Gastrocnemius medialis (tissue), 4 donors: ENCODE measurements around the gene KRT38. TPM values are rescaled to one million over a fixed set of nuclear protein-coding genes. Genes with fewer than 3 reads are reported as not detected.

Experiments
- ATAC-seq, 2 donors: fragments of 150-250 bp; one replicate each; pipeline ENCODE4 v1.9.1; 2016
- DNase-seq, 2 donors: peaks; one replicate each; pipeline ENCODE4 v3.0.0-alpha.2; 2019
- H3K27ac ChIP-seq, 4 donors: fragments of 200-600 bp; sonication (generic); 1 replicate in 1 of 4; 2 replicates in 3 of 4; pipeline ENCODE4 v1.5.1; 2016 to 2018; ENCODE audit warnings: mild to moderate bottlenecking in 2 of 4, moderate library complexity in 1 of 4
- H3K27me3 ChIP-seq, 3 donors: fragments of 200-600 bp; sonication (generic) in 2 of 3; 1 replicate in 1 of 3; 2 replicates in 2 of 3; pipeline versions ENCODE4 v1.5.1 to v1.6.0; 2016 to 2019; ENCODE audit warnings: mild to moderate bottlenecking in 1 of 3, moderate library complexity in 1 of 3
- H3K36me3 ChIP-seq, 2 donors: fragments of 200-600 bp; sonication (generic) in 1 of 2; one replicate each; pipeline ENCODE4 v1.5.1; 2017 to 2018
- H3K4me1 ChIP-seq, 2 donors: fragments of 200-600 bp; sonication (generic) in 1 of 2; one replicate each; pipeline ENCODE4 v1.5.1; 2016 to 2017; ENCODE audit warnings: mild to moderate bottlenecking in 2 of 2
- H3K4me3 ChIP-seq, 4 donors: fragments of 200-600 bp; sonication (generic) in 3 of 4; 1 replicate in 1 of 4; 2 replicates in 3 of 4; pipeline ENCODE4 v1.5.1; 2016 to 2019; ENCODE audit warnings: mild to moderate bottlenecking in 2 of 4
- H3K9me3 ChIP-seq, 3 donors: fragments of 200-600 bp; sonication (generic) in 2 of 3; 1 replicate in 1 of 3; 2 replicates in 2 of 3; pipeline ENCODE4 v1.5.1; 2016 to 2019
- POLR2A ChIP-seq, 2 donors: fragments of 450-650 bp; IDR thresholded peaks; one replicate each; pipeline ENCODE4 v1.6.1; 2017; ENCODE audit warnings: antibody characterized with exemption in 2 of 2, mild to moderate bottlenecking in 2 of 2, moderate library complexity in 2 of 2
- in situ Hi-C, 4 donors: fragments of 200-750 bp; cut with MboI; loops; one replicate each; pipeline versions ENCODE4 v1.15.0 to v1.8.0; 2017; ENCODE audit warnings: low sequenced_read_pairs in 4 of 4
- intact Hi-C: fragments of 100-400 bp; cut with DNase I; formaldehyde crosslinking; loops from one replicate; pipeline ENCODE4 v1.15.1; 2023; ENCODE audit warnings: low total_unique reads
- total RNA-seq, 4 donors: library from RNA; depleted of rRNA; stranded (reverse); fragments of >200 nt; gene quantifications; one replicate each; pipeline versions ENCODE4 v1.1.0 to v1.2.3, GENCODE V29; 2016
- TF ChIP-seq, protein P1 (sequence below), 5 experiments: fragments of 450-650 bp in 3 of 5; fragments of 200-600 bp in 2 of 5; sonication (generic) in 2 of 5; IDR thresholded peaks in 4 of 5; conservative IDR thresholded peaks in 1 of 5; 1 replicate in 4 of 5; 2 replicates in 1 of 5; pipeline ENCODE4 v1.5.1; 2016 to 2019; ENCODE audit warnings: antibody characterized with exemption in 5 of 5, mild to moderate bottlenecking in 3 of 5, moderate library complexity in 3 of 5

The KRT38 gene
- total RNA-seq, 4 donors from 2014 or later = not detected

DNA sequence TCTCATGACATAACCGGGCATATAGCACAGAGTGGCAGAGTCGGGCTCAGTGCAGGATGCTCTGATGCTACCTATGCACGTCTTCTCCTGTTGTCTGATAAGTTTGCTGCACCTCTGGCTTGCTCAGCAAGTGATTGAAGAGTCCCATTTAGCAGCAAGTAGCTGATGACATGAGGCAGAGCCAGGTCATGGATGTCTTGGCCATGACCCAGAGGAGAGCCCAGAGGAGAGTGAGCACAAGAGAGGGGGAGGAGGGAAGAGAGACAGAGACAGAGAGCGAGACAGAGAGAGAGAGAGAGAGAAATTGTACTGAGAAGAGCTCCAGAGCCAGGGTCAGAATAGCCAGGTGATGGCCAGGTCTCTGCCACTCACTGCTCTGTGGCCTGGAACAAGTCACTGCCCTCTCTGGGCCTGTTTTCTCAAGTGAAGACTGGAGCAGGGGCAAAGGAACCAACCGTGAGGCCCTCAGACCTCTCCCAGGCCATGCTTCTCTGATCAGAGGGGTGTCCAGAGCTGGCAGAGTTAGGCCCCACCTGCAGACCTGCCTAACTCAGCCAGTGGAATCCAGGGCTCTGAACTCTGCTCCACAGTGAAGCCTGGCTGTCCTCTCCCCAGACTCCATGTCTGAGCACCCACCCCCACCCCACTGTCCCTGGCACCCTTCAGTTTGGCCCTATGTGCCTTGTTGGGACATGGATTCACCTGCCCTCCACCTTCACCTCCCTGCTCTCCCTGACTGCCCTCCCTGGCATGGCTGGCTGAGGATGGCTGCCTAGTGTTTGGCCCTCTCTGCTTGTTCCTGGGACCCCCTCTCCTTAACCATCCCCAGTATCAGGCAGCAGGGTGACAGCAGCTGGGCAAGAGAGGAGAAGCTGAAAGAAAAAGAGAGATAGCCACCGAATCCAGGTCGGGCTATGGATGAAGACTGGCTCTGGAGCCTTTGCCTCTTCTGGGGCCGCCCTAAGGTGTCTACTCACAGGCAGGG, 44.4 kb upstream of the KRT38 start:
- H3K4me3 ChIP-seq = no peak overlapping the region
- H3K36me3 ChIP-seq = no peaks in the 10 kb centered on the region
- no peaks in the 10 kb centered on the region for H3K27me3 ChIP-seq
- intact Hi-C loops (no loop called here), in situ Hi-C loops (loop anchor here in 2 of 4 donors (10.0 to 25.0 kb wide), 2 partner anchors 60 to 573 kb away; no protein-coding TSS in a partner anchor)
- H3K4me1 ChIP-seq = no peaks in the 10 kb centered on the region
- ATAC-seq = no peak
- TF ChIP-seq, protein P1, sequence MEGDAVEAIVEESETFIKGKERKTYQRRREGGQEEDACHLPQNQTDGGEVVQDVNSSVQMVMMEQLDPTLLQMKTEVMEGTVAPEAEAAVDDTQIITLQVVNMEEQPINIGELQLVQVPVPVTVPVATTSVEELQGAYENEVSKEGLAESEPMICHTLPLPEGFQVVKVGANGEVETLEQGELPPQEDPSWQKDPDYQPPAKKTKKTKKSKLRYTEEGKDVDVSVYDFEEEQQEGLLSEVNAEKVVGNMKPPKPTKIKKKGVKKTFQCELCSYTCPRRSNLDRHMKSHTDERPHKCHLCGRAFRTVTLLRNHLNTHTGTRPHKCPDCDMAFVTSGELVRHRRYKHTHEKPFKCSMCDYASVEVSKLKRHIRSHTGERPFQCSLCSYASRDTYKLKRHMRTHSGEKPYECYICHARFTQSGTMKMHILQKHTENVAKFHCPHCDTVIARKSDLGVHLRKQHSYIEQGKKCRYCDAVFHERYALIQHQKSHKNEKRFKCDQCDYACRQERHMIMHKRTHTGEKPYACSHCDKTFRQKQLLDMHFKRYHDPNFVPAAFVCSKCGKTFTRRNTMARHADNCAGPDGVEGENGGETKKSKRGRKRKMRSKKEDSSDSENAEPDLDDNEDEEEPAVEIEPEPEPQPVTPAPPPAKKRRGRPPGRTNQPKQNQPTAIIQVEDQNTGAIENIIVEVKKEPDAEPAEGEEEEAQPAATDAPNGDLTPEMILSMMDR (IDR thresholded peaks at IDR 0.05 in 4 of 5, conservative IDR thresholded peaks at IDR 0.05 in 1 of 5) = no peak
- TF ChIP-seq POLR2A (IDR thresholded peaks at IDR 0.05) = no peak
- H3K9me3 ChIP-seq = no peaks in the 10 kb centered on the region
- H3K27ac ChIP-seq = no peak overlapping the region
- DNase-seq = no peak

GRCh38 chr17:41483991-41484826, 43.4 kb upstream of the KRT38 start:
- Histone ChIP-seq H3K4me1 (no peaks in the 10 kb centered on the region), H3K4me3 (no peak overlapping the region), H3K27ac (no peak overlapping the region), H3K36me3 (no peaks in the 10 kb centered on the region), H3K9me3 (no peaks in the 10 kb centered on the region), H3K27me3 (no peaks in the 10 kb centered on the region)
- in situ Hi-C loops (loop anchor here in 2 of 4 donors (10.0 to 25.0 kb wide), 2 partner anchors 61 to 572 kb away; no protein-coding TSS in a partner anchor), intact Hi-C loops (no loop called here)
- no peak for ATAC-seq
- DNase-seq = no peak
- TF ChIP-seq, protein P1 (IDR thresholded peaks at IDR 0.05 in 4 of 5, conservative IDR thresholded peaks at IDR 0.05 in 1 of 5) = no peak
- TF ChIP-seq POLR2A (IDR thresholded peaks at IDR 0.05) = no peak

DNA sequence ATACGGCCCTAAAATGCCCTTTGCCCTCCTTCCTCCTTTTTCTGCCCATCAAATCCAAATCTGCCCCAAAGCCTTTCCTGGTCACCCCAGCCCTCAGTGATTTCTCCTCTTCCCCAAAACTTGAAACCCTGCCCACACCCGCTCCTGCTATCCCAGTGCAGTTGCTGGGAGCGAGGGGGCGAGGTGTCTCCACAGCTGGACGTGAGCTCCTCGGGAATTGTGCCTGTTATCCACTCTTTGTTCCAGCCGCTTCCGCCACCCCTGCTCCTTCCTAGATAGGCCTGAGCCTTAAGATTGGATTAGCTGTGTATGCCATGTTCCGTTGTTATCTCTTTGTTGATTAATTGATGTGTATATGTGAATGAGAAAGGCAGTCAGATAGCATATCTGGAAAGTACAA, 42.7 kb upstream of the KRT38 start:
- H3K36me3 ChIP-seq = no peaks in the 10 kb centered on the region
- no peak for ATAC-seq
- no peaks in the 10 kb centered on the region for H3K27me3 ChIP-seq
- H3K4me1 ChIP-seq = no peaks in the 10 kb centered on the region
- no peak overlapping the region for H3K4me3 ChIP-seq
- in situ Hi-C loops = loop anchor here in 2 of 4 donors (10.0 to 25.0 kb wide), 2 partner anchors 61 to 571 kb away; no protein-coding TSS in a partner anchor
- no peaks in the 10 kb centered on the region for H3K9me3 ChIP-seq
- H3K27ac ChIP-seq = no peak overlapping the region
- intact Hi-C loops = no loop called here
- no peak for TF ChIP-seq POLR2A (IDR thresholded peaks at IDR 0.05)
- TF ChIP-seq, protein P1 (IDR thresholded peaks at IDR 0.05 in 4 of 5, conservative IDR thresholded peaks at IDR 0.05 in 1 of 5) = no peak
- no peak for DNase-seq

DNA sequence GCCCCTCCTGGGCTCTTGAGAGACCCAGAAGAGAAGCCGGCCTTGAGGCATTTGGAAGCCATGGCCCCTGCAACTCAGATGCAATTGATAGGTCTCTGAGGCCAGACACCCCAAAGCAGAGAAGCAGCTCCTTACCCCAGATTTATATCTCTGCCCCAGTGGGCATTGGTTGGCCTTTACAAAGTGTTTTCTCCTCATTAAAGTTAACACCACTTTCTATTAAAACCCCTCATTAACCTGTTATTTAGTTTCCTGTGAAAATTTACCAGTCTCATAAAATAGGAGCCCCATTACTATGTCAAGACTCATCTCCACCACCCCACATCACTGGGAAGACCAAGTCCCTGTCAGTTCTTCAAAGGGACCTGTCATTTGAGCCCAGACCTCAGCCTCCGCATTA, 40.3 kb upstream of the KRT38 start, which contains the start of gene KRT35:
Gene KRT35, minus strand, starts transcription at position 116 of the 400 bp plus-strand sequence. Its CDS starts 54 bp downstream, at position 62.
- intact Hi-C loops (no loop called here), in situ Hi-C loops (loop anchor here in 2 of 4 donors (10.0 to 25.0 kb wide), 2 partner anchors 64 to 569 kb away; no protein-coding TSS in a partner anchor)
- Histone ChIP-seq H3K27ac (no peak within 1 kb of the TSS), H3K9me3 (no peaks in the 10 kb centered on the region), H3K27me3 (no peaks in the 10 kb centered on the region), H3K4me3 (no peak within 1 kb of the TSS), H3K4me1 (no peaks in the 10 kb centered on the region), H3K36me3 (no peaks in the 10 kb centered on the region)
- DNase-seq (no peak), ATAC-seq (no peak)
- TF ChIP-seq POLR2A (IDR thresholded peaks at IDR 0.05) = no peak
